ENCODE data around the gene GLI2. TPM values are rescaled to one million over a fixed set of nuclear protein-coding genes. Genes with fewer than 3 reads are reported as not detected.

Gene GLI2
- total RNA-seq, 1 experiment from 2014 or later: 6.2 TPM

- H3K36me3 ChIP-seq (ENCODE audit: control insufficient read depth, insufficient read depth, low read length): no peaks in the 10 kb centered on the region
- H3K27me3 ChIP-seq (ENCODE audit: control insufficient read depth, insufficient read depth, low read length): no peaks in the 10 kb centered on the region
- POLR2A ChIA-PET: no interaction called here
- CTCF ChIA-PET: no interaction called here
- TF ChIP-seq POLR2AphosphoS5 (IDR thresholded peaks at IDR 0.05; ENCODE audit: low read depth, low read length) (no peak), SIN3A (IDR thresholded peaks at IDR 0.05; ENCODE audit: borderline replicate concordance, insufficient read depth, low read depth, low read length) (no peak), REST (IDR thresholded peaks at IDR 0.05; ENCODE audit: insufficient read depth in 1 of 2, low read depth in 2 of 2, low read length in 1 of 2) (no peak), TCF7L2 (IDR thresholded peaks at IDR 0.05; ENCODE audit: low read depth, low read length) (no peak), CTCF (IDR thresholded peaks at IDR 0.05) (no peak)
- in situ Hi-C loops (cut with HindIII; ENCODE audit: low pct_unique_long_range_greater_than_20kb, low sequenced_read_pairs): no loop called here
- no peaks in the 10 kb centered on the region for H3K9me3 ChIP-seq (ENCODE audit: control insufficient read depth, insufficient read depth, low read depth, low read length)
- intact Hi-C loops (cut with micrococcal nuclease; ENCODE audit: unreplicated experiment): no loop called here
- H3K4me3 ChIP-seq (ENCODE audit: low read depth in 2 of 2, low read length in 2 of 2): no peak overlapping the region
- DNase-seq (ENCODE audit: low read depth, low spot score): no peak
- no TSS peak for BruUV-seq (replicated peaks)
- ATAC-seq: no peak
- H3K27ac ChIP-seq (ENCODE audit: low read length): no peak overlapping the region
- H3K4me1 ChIP-seq (ENCODE audit: control insufficient read depth, insufficient read depth, low read length): no peaks in the 10 kb centered on the region
Observed at GRCh38 chr2:120751553-120751952, 15.9 kb downstream of the GLI2 start.

DNA sequence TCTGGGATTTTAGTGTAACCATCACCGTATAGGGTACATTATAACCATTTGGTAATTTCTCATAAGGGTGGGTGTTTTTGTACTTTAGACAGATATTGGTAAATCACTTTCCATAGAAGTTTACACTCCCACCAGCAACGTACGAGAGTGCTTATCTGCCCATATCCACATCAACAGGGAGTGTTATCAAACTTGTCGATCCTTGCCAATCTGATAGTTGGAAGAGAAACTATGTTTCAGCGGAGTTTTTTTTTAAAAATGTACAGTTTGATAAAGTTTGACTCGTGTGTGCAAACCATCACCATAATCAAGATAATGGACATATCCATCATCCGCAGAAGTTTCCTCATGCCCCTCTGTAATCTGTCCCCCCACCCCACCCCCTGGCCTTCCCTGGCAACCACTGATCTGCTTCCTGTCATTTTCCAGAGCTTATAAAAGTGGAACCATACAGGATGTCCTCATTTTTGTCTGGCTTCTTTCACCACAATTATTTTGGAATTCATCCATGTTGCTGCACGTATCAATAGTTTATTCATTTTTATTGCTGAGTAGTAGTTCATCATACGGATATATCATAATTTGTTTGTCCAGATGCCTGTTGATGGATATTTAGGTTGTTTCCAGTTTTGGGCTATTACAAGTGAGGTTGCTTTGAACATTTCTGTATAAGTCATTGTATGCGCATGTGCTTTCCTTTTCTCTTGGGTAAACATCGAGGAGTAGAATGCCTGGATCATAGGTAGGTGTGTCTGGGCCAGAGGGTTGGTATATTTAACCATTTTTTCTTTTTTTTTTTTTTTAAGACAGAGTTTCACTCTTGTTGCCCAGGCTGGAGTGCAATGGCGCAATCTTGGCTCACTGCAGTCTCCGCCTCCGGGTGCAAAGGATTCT, 18.6 kb downstream of the GLI2 start:
- Histone ChIP-seq H3K9me3 (ENCODE audit: control insufficient read depth, insufficient read depth, low read depth, low read length) (no peaks in the 10 kb centered on the region), H3K4me3 (ENCODE audit: low read depth in 2 of 2, low read length in 2 of 2) (no peak overlapping the region), H3K4me1 (ENCODE audit: control insufficient read depth, insufficient read depth, low read length) (peaks cover 9% of the 10 kb centered on the region; the same call in 1 of the 2 replicates), H3K27me3 (ENCODE audit: control insufficient read depth, insufficient read depth, low read length) (no peaks in the 10 kb centered on the region), H3K36me3 (ENCODE audit: control insufficient read depth, insufficient read depth, low read length) (no peaks in the 10 kb centered on the region), H3K27ac (ENCODE audit: low read length) (no peak overlapping the region)
- BruUV-seq (replicated peaks): no TSS peak
- CTCF ChIA-PET: no interaction called here
- TF ChIP-seq CTCF (IDR thresholded peaks at IDR 0.05): no peak
- TF ChIP-seq REST (IDR thresholded peaks at IDR 0.05; ENCODE audit: insufficient read depth in 1 of 2, low read depth in 2 of 2, low read length in 1 of 2): no peak
- TF ChIP-seq POLR2AphosphoS5 (IDR thresholded peaks at IDR 0.05; ENCODE audit: low read depth, low read length): no peak
- no peak for TF ChIP-seq SIN3A (IDR thresholded peaks at IDR 0.05; ENCODE audit: borderline replicate concordance, insufficient read depth, low read depth, low read length)
- TF ChIP-seq TCF7L2 (IDR thresholded peaks at IDR 0.05; ENCODE audit: low read depth, low read length): no peak
- intact Hi-C loops (cut with micrococcal nuclease; ENCODE audit: unreplicated experiment) (no loop called here), in situ Hi-C loops (cut with HindIII; ENCODE audit: low pct_unique_long_range_greater_than_20kb, low sequenced_read_pairs) (no loop called here)
- POLR2A ChIA-PET: no interaction called here
- DNase-seq (ENCODE audit: low read depth, low spot score): no peak
- no peak for ATAC-seq
